IMR-90 (cell line): Measurements from ENCODE around the gene ABCC9. TPM values are rescaled to one million over a fixed set of nuclear protein-coding genes. Genes with fewer than 3 reads are reported as not detected.

Experiments used
- ATAC-seq: fragments of 200-7000 bp; cut with Tn5 transposase; 2 replicates; pipeline ENCODE4 v1.9.1; 2020; ENCODE audit warnings: low read depth, mild to moderate bottlenecking, moderate library complexity
- BruUV-seq: library from RNA; stranded (reverse); fragments of 400-500 nt; replicated peaks from 2 replicates; lab custom pipeline; 2021; lab: Mats Ljungman, UMichigan
- CTCF ChIA-PET: fragments of 300-600 bp; formaldehyde crosslinking; extraction: SDS; loops from one replicate; lab custom pipeline; 2021; ENCODE audit warnings: antibody characterized with exemption; lab: Yijun Ruan, JAX
- POLR2A ChIA-PET: fragments of 300-600 bp; sonication (Branson Sonifier 250); formaldehyde crosslinking; loops from one replicate; lab custom pipeline; 2022; ENCODE audit warnings: antibody characterized with exemption; ENCODE audit not compliant: unreplicated experiment; lab: Charles Lee
- DNase-seq: peaks from one replicate; pipeline ENCODE4 v3.0.0; 2013
- H2AFZ ChIP-seq: replicated peaks from 2 replicates; pipeline ENCODE3; 2013; ENCODE audit warnings: low read length, mild to moderate bottlenecking; ENCODE audit not compliant: poor library complexity
- H2AK5ac ChIP-seq: 2 replicates; pipeline ENCODE4 v1.6.1; 2013; ENCODE audit warnings: low read depth, low read length, inconsistent platforms
- H2AK9ac ChIP-seq: replicated peaks from 2 replicates; pipeline ENCODE3; 2013; ENCODE audit warnings: mild to moderate bottlenecking, low read depth, low read length, moderate library complexity; ENCODE audit not compliant: poor library complexity
- H2BK120ac ChIP-seq: 2 replicates; pipeline ENCODE4 v1.6.1; 2013; ENCODE audit warnings: low read depth, low read length, inconsistent platforms
- H2BK15ac ChIP-seq: 3 replicates; pipeline ENCODE4 v1.6.1; 2013; ENCODE audit warnings: low read depth, low read length, inconsistent platforms
- H2BK20ac ChIP-seq: 2 replicates; pipeline ENCODE4 v1.6.1; 2013; ENCODE audit warnings: low read depth, mild to moderate bottlenecking, inconsistent platforms, low read length, moderate library complexity
- H2BK5ac ChIP-seq: 2 replicates; pipeline ENCODE4 v1.6.1; 2013; ENCODE audit warnings: mild to moderate bottlenecking, low read depth, low read length, inconsistent platforms; ENCODE audit not compliant: poor library complexity, severe bottlenecking
- H3K14ac ChIP-seq: replicated peaks from 2 replicates; pipeline ENCODE4 v1.6.1; 2013; ENCODE audit warnings: low read depth, low read length, inconsistent platforms
- H3K18ac ChIP-seq: 2 replicates; pipeline ENCODE4 v1.6.1; 2013; ENCODE audit warnings: low read depth, low read length, control low read depth
- H3K23ac ChIP-seq: 2 replicates; pipeline ENCODE4 v1.6.1; 2013; ENCODE audit warnings: low read depth, low read length, inconsistent platforms
- H3K27ac ChIP-seq: 2 replicates; pipeline ENCODE4 v1.5.1; 2013; ENCODE audit warnings: mild to moderate bottlenecking, control low read depth, low read length; ENCODE audit not compliant: insufficient read depth
- H3K27me3 ChIP-seq: 2 replicates; pipeline ENCODE4 v1.6.1; 2013; ENCODE audit warnings: low read length; ENCODE audit not compliant: control insufficient read depth, insufficient read depth
- H3K36me3 ChIP-seq: 2 replicates; pipeline ENCODE4 v1.6.1; 2013; ENCODE audit warnings: low read length, mixed read lengths; ENCODE audit not compliant: control insufficient read depth, insufficient read depth
- H3K4ac ChIP-seq: 2 replicates; pipeline ENCODE4 v1.6.1; 2013; ENCODE audit warnings: low read depth, low read length, inconsistent platforms
- H3K4me1 ChIP-seq: 2 replicates; pipeline ENCODE4 v1.6.1; 2013; ENCODE audit warnings: low read length, mixed read lengths; ENCODE audit not compliant: control insufficient read depth, insufficient read depth
- H3K4me2 ChIP-seq: 2 replicates; pipeline ENCODE4 v1.6.1; 2013; ENCODE audit warnings: low read depth, mild to moderate bottlenecking, control low read depth, low read length, moderate library complexity
- H3K4me3 ChIP-seq: 2 replicates; pipeline ENCODE4 v1.5.1; 2013; ENCODE audit warnings: low read depth, mild to moderate bottlenecking, control low read depth, low read length, moderate library complexity; ENCODE audit not compliant: insufficient read depth
- H3K56ac ChIP-seq: 2 replicates; pipeline ENCODE4 v1.6.1; 2013; ENCODE audit warnings: low read length, inconsistent platforms; ENCODE audit not compliant: insufficient read depth; ENCODE audit errors: extremely low read depth
- H3K79me1 ChIP-seq, 2 experiments: 2 replicates each; pipeline ENCODE4 v1.6.1; 2013; ENCODE audit warnings: low read length in 2 of 2, inconsistent platforms in 1 of 2, low read depth in 1 of 2
- H3K9ac ChIP-seq: 2 replicates; pipeline ENCODE4 v1.6.1; 2013; ENCODE audit warnings: low read depth, low read length, control low read depth
- H3K9me1 ChIP-seq: 2 replicates; pipeline ENCODE4 v1.6.1; 2013; ENCODE audit warnings: low read length, inconsistent platforms; ENCODE audit not compliant: insufficient read depth
- H3K9me3 ChIP-seq: 2 replicates; pipeline ENCODE4 v1.6.1; 2013; ENCODE audit warnings: low read length; ENCODE audit not compliant: control insufficient read depth, insufficient read depth
- H4K20me1 ChIP-seq: 2 replicates; pipeline ENCODE4 v1.6.1; 2013; ENCODE audit warnings: low read length, inconsistent platforms; ENCODE audit not compliant: insufficient read depth
- H4K5ac ChIP-seq: 2 replicates; pipeline ENCODE4 v1.6.1; 2013; ENCODE audit warnings: mild to moderate bottlenecking, low read depth, low read length, control low read depth
- H4K8ac ChIP-seq, 2 experiments: 2 replicates each; pipeline ENCODE4 v1.6.1; 2013; ENCODE audit warnings: low read depth in 2 of 2, low read length in 2 of 2, control low read depth in 1 of 2, inconsistent platforms in 1 of 2
- H4K91ac ChIP-seq: 2 replicates; pipeline ENCODE4 v1.6.1; 2013; ENCODE audit warnings: low read depth, low read length, inconsistent platforms; ENCODE audit not compliant: insufficient read depth
- BHLHE40 ChIP-seq: fragments of 150-350 bp; IDR thresholded peaks from 2 replicates; pipeline ENCODE4 v1.6.1; 2016; ENCODE audit warnings: mild to moderate bottlenecking, low read depth, low read length
- CEBPB ChIP-seq: IDR thresholded peaks from 2 replicates; pipeline ENCODE4 v1.6.1; 2012; ENCODE audit warnings: low read depth, low read length, improper control_type of control experiment
- CHD1 ChIP-seq: IDR thresholded peaks from 2 replicates; pipeline ENCODE4 v1.6.1; 2012; ENCODE audit warnings: low read depth, low read length, improper control_type of control experiment
- FOS ChIP-seq: fragments of 150-350 bp; IDR thresholded peaks from 2 replicates; pipeline ENCODE4 v1.6.1; 2016; ENCODE audit warnings: low read depth, low read length
- MAFK ChIP-seq: IDR thresholded peaks from 2 replicates; pipeline ENCODE4 v1.6.1; 2012; ENCODE audit warnings: low read depth, low read length, improper control_type of control experiment
- MAZ ChIP-seq: IDR thresholded peaks from 2 replicates; pipeline ENCODE4 v1.6.1; 2012; ENCODE audit warnings: low read depth, mild to moderate bottlenecking, low read length, improper control_type of control experiment, moderate library complexity, borderline replicate concordance
- MXI1 ChIP-seq: IDR thresholded peaks from 2 replicates; pipeline ENCODE4 v1.6.1; 2012; ENCODE audit warnings: low read depth, mild to moderate bottlenecking, low read length, moderate library complexity, borderline replicate concordance
- NFE2L2 ChIP-seq: fragments of 150-350 bp; IDR thresholded peaks from 2 replicates; pipeline ENCODE4 v1.6.1; 2016; ENCODE audit warnings: low read depth, mild to moderate bottlenecking, low read length
- POLR2A ChIP-seq: IDR thresholded peaks from 2 replicates; pipeline ENCODE4 v1.6.1; 2012; ENCODE audit warnings: mild to moderate bottlenecking, low read depth, low read length
- RAD21 ChIP-seq: IDR thresholded peaks from 2 replicates; pipeline ENCODE4 v1.6.1; 2012; ENCODE audit warnings: low read length, improper control_type of control experiment
- RCOR1 ChIP-seq: IDR thresholded peaks from 2 replicates; pipeline ENCODE4 v1.6.1; 2012; ENCODE audit warnings: mild to moderate bottlenecking, low read length, improper control_type of control experiment; ENCODE audit not compliant: insufficient replicate concordance
- RFX5 ChIP-seq: IDR thresholded peaks from 2 replicates; pipeline ENCODE4 v1.8.0; 2012; ENCODE audit warnings: low read depth, mild to moderate bottlenecking, low read length, moderate library complexity
- SMC3 ChIP-seq: fragments of 150-350 bp; IDR thresholded peaks from 2 replicates; pipeline ENCODE4 v1.6.1; 2016; ENCODE audit warnings: low read depth, mild to moderate bottlenecking, antibody characterized with exemption, low read length, moderate library complexity
- WGBS, 2 experiments: methylation state at CpG; one replicate each; pipeline versions ENCODE4 v1.1.5 to v1.1.7; 2013; ENCODE audit warnings: missing lambda C conversion rate in 2 of 2; ENCODE audit not compliant: insufficient read length in 1 of 2; ENCODE audit errors: extremely low coverage in 2 of 2; 5-methylcytosine and 5-hydroxymethylcytosine counted together
- dilution Hi-C: fragments of 300-500 bp; cut with HindIII; formaldehyde crosslinking; loops from one replicate; pipeline ENCODE4 v1.14.3; 2018; ENCODE audit warnings: low sequenced_read_pairs; ENCODE audit not compliant: unreplicated experiment
- in situ Hi-C: fragments of 300-500 bp; cut with MboI; formaldehyde crosslinking; loops from 3 replicates; pipeline ENCODE4 v1.14.3; 2019; ENCODE audit warnings: low sequenced_read_pairs, inconsistent platforms, mixed read lengths
- intact Hi-C: fragments of 100-400 bp; cut with micrococcal nuclease; formaldehyde crosslinking; loops from 2 replicates; pipeline ENCODE4 v1.10.0; 2022
- polyA plus RNA-seq, 3 experiments: library from polyadenylated mRNA; depleted of rRNA; stranded (reverse); fragments of >200 nt; gene quantifications; 2 replicates each; pipeline ENCODE4 v1.2.3, GENCODE V29; 2012; ENCODE audit warnings: low replicate concordance in 1 of 3
- total RNA-seq: library from RNA; depleted of rRNA; stranded (reverse); fragments of >200 nt; gene quantifications from 2 replicates; pipeline ENCODE4 v1.2.3, GENCODE V29; 2012
- TF ChIP-seq, protein P1 (sequence below): fragments of 150-350 bp; IDR thresholded peaks from 2 replicates; pipeline ENCODE4 v1.6.1; 2016; ENCODE audit warnings: low read depth, mild to moderate bottlenecking, low read length, moderate library complexity, borderline replicate concordance
- TF ChIP-seq, protein P2 (sequence below): conservative IDR thresholded peaks from 2 replicates; pipeline ENCODE4 v1.5.1; 2012; ENCODE audit warnings: mild to moderate bottlenecking, low read depth, low read length, improper control_type of control experiment
- TF ChIP-seq, protein P3 (sequence below): fragments of 150-350 bp; IDR thresholded peaks from 2 replicates; pipeline ENCODE4 v1.6.1; 2017; ENCODE audit warnings: mild to moderate bottlenecking, antibody characterized with exemption, low read length, low read depth

Gene ABCC9
- total and polyA plus RNA-seq, 2 of the 4 experiments (the other 2 are of a cell fraction) = 1.2 to 6.6 TPM

DNA sequence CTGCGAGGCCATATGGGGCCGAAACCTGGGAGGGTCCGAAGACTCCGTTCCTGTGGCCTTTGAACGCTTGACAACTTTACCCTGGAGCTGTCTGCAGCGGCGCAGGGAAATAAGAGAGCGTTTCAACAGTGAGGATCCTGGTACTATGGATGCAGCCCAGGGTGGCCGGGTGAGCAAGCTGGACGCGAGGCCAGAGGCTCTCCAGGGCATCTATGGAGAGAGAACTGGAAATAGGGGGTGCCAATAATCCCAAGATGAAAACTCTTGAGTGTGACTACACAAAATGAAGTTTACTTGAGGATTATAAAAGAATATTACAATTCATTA, 1.1 kb upstream of the ABCC9 start:
- H3K36me3 ChIP-seq = no peaks in the 10 kb centered on the region
- 49% methylated on average over 8 of the region's 11 CpGs; no CpG with 5 or more reads in 1 of the 2 experiments for WGBS, 2 experiments
- H3K4me2 ChIP-seq = no peak overlapping the region; the same call in 1 of the 2 replicates
- no peak overlapping the region for H4K5ac ChIP-seq
- no peak for DNase-seq
- H3K18ac ChIP-seq = no peak overlapping the region
- dilution Hi-C loops (no loop called here), intact Hi-C loops (loop anchor here (5.0 kb wide), 1 partner anchor 115 kb away; no protein-coding TSS in a partner anchor), in situ Hi-C loops (no loop called here)
- H3K4ac ChIP-seq = no peak overlapping the region
- H2BK120ac ChIP-seq = no peak overlapping the region
- no peak for TF ChIP-seq MAFK
- TF ChIP-seq BHLHE40 = no peak
- TF ChIP-seq, protein P1, sequence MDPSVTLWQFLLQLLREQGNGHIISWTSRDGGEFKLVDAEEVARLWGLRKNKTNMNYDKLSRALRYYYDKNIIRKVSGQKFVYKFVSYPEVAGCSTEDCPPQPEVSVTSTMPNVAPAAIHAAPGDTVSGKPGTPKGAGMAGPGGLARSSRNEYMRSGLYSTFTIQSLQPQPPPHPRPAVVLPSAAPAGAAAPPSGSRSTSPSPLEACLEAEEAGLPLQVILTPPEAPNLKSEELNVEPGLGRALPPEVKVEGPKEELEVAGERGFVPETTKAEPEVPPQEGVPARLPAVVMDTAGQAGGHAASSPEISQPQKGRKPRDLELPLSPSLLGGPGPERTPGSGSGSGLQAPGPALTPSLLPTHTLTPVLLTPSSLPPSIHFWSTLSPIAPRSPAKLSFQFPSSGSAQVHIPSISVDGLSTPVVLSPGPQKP = no peak
- TF ChIP-seq CEBPB = no peak
- TF ChIP-seq SMC3 = no peak
- no peak for TF ChIP-seq MAZ
- TF ChIP-seq NFE2L2 = no peak
- no peak for TF ChIP-seq RFX5
- TF ChIP-seq FOS = no peak
- TF ChIP-seq MXI1 = no peak
- TF ChIP-seq, protein P2, sequence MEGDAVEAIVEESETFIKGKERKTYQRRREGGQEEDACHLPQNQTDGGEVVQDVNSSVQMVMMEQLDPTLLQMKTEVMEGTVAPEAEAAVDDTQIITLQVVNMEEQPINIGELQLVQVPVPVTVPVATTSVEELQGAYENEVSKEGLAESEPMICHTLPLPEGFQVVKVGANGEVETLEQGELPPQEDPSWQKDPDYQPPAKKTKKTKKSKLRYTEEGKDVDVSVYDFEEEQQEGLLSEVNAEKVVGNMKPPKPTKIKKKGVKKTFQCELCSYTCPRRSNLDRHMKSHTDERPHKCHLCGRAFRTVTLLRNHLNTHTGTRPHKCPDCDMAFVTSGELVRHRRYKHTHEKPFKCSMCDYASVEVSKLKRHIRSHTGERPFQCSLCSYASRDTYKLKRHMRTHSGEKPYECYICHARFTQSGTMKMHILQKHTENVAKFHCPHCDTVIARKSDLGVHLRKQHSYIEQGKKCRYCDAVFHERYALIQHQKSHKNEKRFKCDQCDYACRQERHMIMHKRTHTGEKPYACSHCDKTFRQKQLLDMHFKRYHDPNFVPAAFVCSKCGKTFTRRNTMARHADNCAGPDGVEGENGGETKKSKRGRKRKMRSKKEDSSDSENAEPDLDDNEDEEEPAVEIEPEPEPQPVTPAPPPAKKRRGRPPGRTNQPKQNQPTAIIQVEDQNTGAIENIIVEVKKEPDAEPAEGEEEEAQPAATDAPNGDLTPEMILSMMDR = no peak
- TF ChIP-seq POLR2A = no peak
- no peak for TF ChIP-seq RAD21
- TF ChIP-seq CHD1 = no peak
- TF ChIP-seq RCOR1 = no peak
- TF ChIP-seq, protein P3, sequence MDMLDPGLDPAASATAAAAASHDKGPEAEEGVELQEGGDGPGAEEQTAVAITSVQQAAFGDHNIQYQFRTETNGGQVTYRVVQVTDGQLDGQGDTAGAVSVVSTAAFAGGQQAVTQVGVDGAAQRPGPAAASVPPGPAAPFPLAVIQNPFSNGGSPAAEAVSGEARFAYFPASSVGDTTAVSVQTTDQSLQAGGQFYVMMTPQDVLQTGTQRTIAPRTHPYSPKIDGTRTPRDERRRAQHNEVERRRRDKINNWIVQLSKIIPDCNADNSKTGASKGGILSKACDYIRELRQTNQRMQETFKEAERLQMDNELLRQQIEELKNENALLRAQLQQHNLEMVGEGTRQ = no peak
- no peak overlapping the region for H3K56ac ChIP-seq
- peaks cover 7% of the 10 kb centered on the region; the same call in 1 of the 2 replicates for H3K9me3 ChIP-seq
- no peak overlapping the region for H2AK5ac ChIP-seq
- H3K79me1 ChIP-seq = no peaks in the 10 kb centered on the region
- no TSS peak for BruUV-seq
- no peak overlapping the region for H3K9ac ChIP-seq
- H2BK15ac ChIP-seq = no peak overlapping the region
- no peak overlapping the region; the same call in 1 of the 2 replicates for H3K4me3 ChIP-seq
- peak overlapping the region; percentile 79 for H2AFZ ChIP-seq
- H3K23ac ChIP-seq = no peak overlapping the region
- H2AK9ac ChIP-seq = no peak overlapping the region
- no peaks in the 10 kb centered on the region for H3K9me1 ChIP-seq
- H4K20me1 ChIP-seq = no peaks in the 10 kb centered on the region
- H2BK5ac ChIP-seq = no peak overlapping the region
- no peak overlapping the region for H3K14ac ChIP-seq
- no peak overlapping the region for H4K8ac ChIP-seq
- no peak overlapping the region for H3K27ac ChIP-seq
- H3K27me3 ChIP-seq = peaks cover 15% of the 10 kb centered on the region
- 0 out of 2 replicates have a peak, but pooled peaks cover 1% of the 10 kb centered on the region for H3K4me1 ChIP-seq
- ATAC-seq = no peak
- ChIA-PET CTCF (interaction anchor here (0.6 to 0.8 kb wide), 2 partner anchors 96 to 191 kb away, joined by 3 to 5 read pairs; no protein-coding TSS in a partner anchor), POLR2A (no interaction called here)
- H2BK20ac ChIP-seq = no peak overlapping the region
- H4K91ac ChIP-seq = no peak overlapping the region
